ENCODE measurements around the gene AMPH.

AMPH gene

DNA sequence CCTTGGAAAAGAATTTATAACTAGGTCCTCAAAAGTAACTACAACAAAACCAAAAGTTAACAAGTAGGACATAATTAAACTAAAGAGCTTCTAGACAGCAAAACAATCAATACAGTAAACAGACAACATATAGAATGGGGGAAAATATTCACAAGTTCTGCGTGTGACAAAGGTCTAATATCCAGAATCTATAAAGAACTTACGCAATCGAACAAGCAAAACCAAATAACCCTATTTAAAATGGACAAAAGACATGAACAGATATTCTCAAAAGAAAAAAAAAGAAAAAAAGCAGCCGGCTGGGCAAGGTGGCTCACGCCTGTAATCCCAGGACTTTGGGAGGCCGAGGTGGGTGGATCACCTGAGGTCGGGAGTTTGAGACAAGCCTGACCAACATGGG, 33.8 kb upstream of the AMPH start:
- Histone ChIP-seq H2AFZ (ENCODE audit: low read depth, low read length, severe bottlenecking) (no peak overlapping the region), H3K27ac (ENCODE audit: low read depth, low read length) (no peak overlapping the region), H4K20me1 (ENCODE audit: low read depth, low read length) (no peaks in the 10 kb centered on the region), H3K27me3 (ENCODE audit: low read length) (no peaks in the 10 kb centered on the region), H3F3A (ENCODE audit: insufficient read depth) (no peaks in the 10 kb centered on the region), H3K36me3 (ENCODE audit: low read length) (no peaks in the 10 kb centered on the region), H3K9me2 (replicated peaks; ENCODE audit: insufficient read depth, low read length) (no peaks in the 10 kb centered on the region), H3K9ac (ENCODE audit: low read length) (no peak overlapping the region), H3K79me2 (ENCODE audit: insufficient read depth, low read length) (no peaks in the 10 kb centered on the region), H3K9me3 (ENCODE audit: insufficient read depth, low read length) (no peaks in the 10 kb centered on the region), H3K4me2 (ENCODE audit: low read depth, low read length, poor library complexity, severe bottlenecking) (no peak overlapping the region), H3K4me3 (ENCODE audit: insufficient read depth, low read length, poor library complexity, severe bottlenecking) (no peak overlapping the region)
- TF ChIP-seq, protein P1, sequence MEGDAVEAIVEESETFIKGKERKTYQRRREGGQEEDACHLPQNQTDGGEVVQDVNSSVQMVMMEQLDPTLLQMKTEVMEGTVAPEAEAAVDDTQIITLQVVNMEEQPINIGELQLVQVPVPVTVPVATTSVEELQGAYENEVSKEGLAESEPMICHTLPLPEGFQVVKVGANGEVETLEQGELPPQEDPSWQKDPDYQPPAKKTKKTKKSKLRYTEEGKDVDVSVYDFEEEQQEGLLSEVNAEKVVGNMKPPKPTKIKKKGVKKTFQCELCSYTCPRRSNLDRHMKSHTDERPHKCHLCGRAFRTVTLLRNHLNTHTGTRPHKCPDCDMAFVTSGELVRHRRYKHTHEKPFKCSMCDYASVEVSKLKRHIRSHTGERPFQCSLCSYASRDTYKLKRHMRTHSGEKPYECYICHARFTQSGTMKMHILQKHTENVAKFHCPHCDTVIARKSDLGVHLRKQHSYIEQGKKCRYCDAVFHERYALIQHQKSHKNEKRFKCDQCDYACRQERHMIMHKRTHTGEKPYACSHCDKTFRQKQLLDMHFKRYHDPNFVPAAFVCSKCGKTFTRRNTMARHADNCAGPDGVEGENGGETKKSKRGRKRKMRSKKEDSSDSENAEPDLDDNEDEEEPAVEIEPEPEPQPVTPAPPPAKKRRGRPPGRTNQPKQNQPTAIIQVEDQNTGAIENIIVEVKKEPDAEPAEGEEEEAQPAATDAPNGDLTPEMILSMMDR (IDR thresholded peaks at IDR 0.05; ENCODE audit: insufficient read depth, low read length, poor library complexity, severe bottlenecking), result no peak
- TF ChIP-seq EZH2phosphoT487 (conservative IDR thresholded peaks at IDR 0.05; ENCODE audit: low read length), result no peak

DNA sequence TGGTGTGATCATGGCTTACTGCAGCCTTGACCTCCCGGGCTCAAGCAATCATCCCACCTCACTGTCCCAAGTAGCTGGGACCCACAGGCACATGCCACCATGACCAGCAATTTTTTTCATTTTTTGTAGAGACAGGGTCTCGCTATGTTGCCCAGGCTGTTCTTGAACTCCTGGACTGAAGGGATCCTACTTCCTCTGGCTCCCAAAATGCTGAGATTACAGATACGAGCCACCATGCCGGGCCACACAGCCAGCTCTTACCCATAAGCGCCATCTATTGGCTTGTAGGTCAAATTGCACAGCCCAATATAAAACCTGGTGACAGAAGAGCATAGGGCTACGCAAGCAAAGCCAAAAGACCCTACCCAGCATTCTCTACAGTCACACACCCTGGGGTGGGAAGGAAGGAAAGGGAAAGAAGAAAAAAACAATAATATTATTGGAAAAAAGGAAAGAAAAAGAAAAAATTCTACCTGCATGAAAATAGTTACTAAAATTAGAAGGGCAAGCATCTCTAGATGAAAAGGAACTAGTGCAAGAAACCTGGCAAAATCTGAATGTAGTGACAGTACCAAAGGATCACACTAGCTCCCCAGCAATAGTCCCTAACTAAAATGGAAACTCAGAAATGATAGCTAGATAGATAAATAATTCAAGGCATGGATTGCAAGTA, 29.4 kb upstream of the AMPH start:
- no peaks in the 10 kb centered on the region for H3K27me3 ChIP-seq (ENCODE audit: low read length)
- no peaks in the 10 kb centered on the region for H3K9me3 ChIP-seq (ENCODE audit: insufficient read depth, low read length)
- H3K9ac ChIP-seq (ENCODE audit: low read length), result no peak overlapping the region
- no peak overlapping the region for H3K4me2 ChIP-seq (ENCODE audit: low read depth, low read length, poor library complexity, severe bottlenecking)
- no peaks in the 10 kb centered on the region for H4K20me1 ChIP-seq (ENCODE audit: low read depth, low read length)
- H3K79me2 ChIP-seq (ENCODE audit: insufficient read depth, low read length), result no peaks in the 10 kb centered on the region
- no peaks in the 10 kb centered on the region for H3F3A ChIP-seq (ENCODE audit: insufficient read depth)
- no peak overlapping the region for H2AFZ ChIP-seq (ENCODE audit: low read depth, low read length, severe bottlenecking)
- no peak overlapping the region for H3K4me3 ChIP-seq (ENCODE audit: insufficient read depth, low read length, poor library complexity, severe bottlenecking)
- no peaks in the 10 kb centered on the region for H3K36me3 ChIP-seq (ENCODE audit: low read length)
- TF ChIP-seq EZH2phosphoT487 (conservative IDR thresholded peaks at IDR 0.05; ENCODE audit: low read length), result no peak
- TF ChIP-seq, protein P1 (IDR thresholded peaks at IDR 0.05; ENCODE audit: insufficient read depth, low read length, poor library complexity, severe bottlenecking), result peak; percentile 88
- no peak overlapping the region for H3K27ac ChIP-seq (ENCODE audit: low read depth, low read length)
- H3K9me2 ChIP-seq (replicated peaks; ENCODE audit: insufficient read depth, low read length), result no peaks in the 10 kb centered on the region

DNA sequence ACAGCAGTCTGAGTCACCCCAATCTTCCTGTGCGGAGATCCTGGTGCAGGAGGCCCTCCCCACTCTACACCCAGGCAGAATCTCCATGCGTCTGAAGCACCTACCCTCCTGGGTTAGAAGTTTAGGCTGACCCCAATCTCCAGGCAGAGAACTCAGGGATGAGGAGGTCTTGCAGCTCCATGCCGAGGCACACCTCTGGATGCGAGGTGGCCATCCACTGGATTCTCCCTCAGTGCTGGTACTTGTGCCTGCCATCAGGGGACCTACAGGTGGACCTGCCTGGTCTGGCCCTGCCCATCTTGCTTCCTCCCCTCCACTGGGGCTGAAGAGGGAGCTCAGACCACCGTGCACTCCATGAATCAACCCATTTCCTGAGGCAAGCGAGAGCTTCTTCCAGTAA, 28.8 kb upstream of the AMPH start:
- TF ChIP-seq, protein P1 (IDR thresholded peaks at IDR 0.05; ENCODE audit: insufficient read depth, low read length, poor library complexity, severe bottlenecking), result no peak
- no peak for TF ChIP-seq EZH2phosphoT487 (conservative IDR thresholded peaks at IDR 0.05; ENCODE audit: low read length)
- H3K36me3 ChIP-seq (ENCODE audit: low read length), result no peaks in the 10 kb centered on the region
- no peak overlapping the region for H3K4me2 ChIP-seq (ENCODE audit: low read depth, low read length, poor library complexity, severe bottlenecking)
- no peaks in the 10 kb centered on the region for H3F3A ChIP-seq (ENCODE audit: insufficient read depth)
- H3K9me3 ChIP-seq (ENCODE audit: insufficient read depth, low read length), result no peaks in the 10 kb centered on the region
- H3K79me2 ChIP-seq (ENCODE audit: insufficient read depth, low read length), result no peaks in the 10 kb centered on the region
- no peaks in the 10 kb centered on the region for H4K20me1 ChIP-seq (ENCODE audit: low read depth, low read length)
- H3K9me2 ChIP-seq (replicated peaks; ENCODE audit: insufficient read depth, low read length), result no peaks in the 10 kb centered on the region
- H3K4me3 ChIP-seq (ENCODE audit: insufficient read depth, low read length, poor library complexity, severe bottlenecking), result no peak overlapping the region
- no peak overlapping the region for H3K9ac ChIP-seq (ENCODE audit: low read length)
- H2AFZ ChIP-seq (ENCODE audit: low read depth, low read length, severe bottlenecking), result no peak overlapping the region
- no peaks in the 10 kb centered on the region for H3K27me3 ChIP-seq (ENCODE audit: low read length)
- H3K27ac ChIP-seq (ENCODE audit: low read depth, low read length), result no peak overlapping the region

Data from SU-DHL-6 (cell line).